CD4-positive, alpha-beta T cell treated with Interleukin-6 at 100 ng/mL for 8 hours (primary cell): ENCODE results near the gene RTCB.

Experiments
- DNase-seq: peaks from one replicate; pipeline ENCODE4 v3.0.0-alpha.2; 2020; ENCODE audit warnings: mixed read lengths, low spot score

Gene RTCB

GRCh38 chr22:32339190-32340012, 72.6 kb downstream of the RTCB start:
- DNase-seq: no peak

DNA sequence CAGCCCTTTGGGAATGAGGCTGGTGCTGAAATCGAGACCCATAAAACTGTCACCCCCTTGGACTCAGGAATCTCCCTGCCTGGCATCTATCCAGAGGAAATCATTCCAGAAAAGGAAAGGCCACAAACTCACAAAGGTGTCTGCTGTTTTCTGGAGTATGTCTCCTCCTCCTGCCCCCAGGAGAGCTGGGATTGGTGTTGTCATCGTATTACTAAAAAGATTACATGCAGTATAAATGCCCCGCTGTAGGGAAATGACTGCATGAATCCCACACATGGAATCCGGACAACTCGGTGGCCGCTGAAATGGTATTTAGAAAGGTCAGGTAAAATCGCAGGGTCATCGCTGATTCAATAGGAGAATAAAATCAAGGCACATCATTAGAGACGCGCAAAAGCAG, 73.3 kb downstream of the RTCB start:
- no peak for DNase-seq
